HG03139 (cell line): ENCODE results near the gene STX12.
A peak's percentile ranks its signal among the peaks of the same experiment; 100 is the strongest.
"Not testable (repeated sequence)": the region's sequence is repeated elsewhere in the genome, so short reads cannot be mapped to it uniquely, and the experiment has no call there.

Experiments
- ATAC-seq: cut with Tn5 transposase; IDR thresholded peaks from one replicate; pipeline ENCODE4 v1.9.1; 2021; ENCODE audit not compliant: unreplicated experiment

The STX12 gene

GRCh38 chr1:27864264-27864895 lies 91.4 kb downstream of the STX12 start:
- ATAC-seq = no peak

- no peak for ATAC-seq
Measured at GRCh38 chr1:27865821-27866220, 92.8 kb downstream of the STX12 start.

- no peak for ATAC-seq
Measured at GRCh38 chr1:27868556-27868931, 95.5 kb downstream of the STX12 start.

- peak; percentile 37 for ATAC-seq
Measured at GRCh38 chr1:27868932-27869718, 96.1 kb downstream of the STX12 start.

- no peak for ATAC-seq
Measured at GRCh38 chr1:27869719-27870085, 96.7 kb downstream of the STX12 start.

GRCh38 chr1:27871076-27871475 lies 98.1 kb downstream of the STX12 start:
- not testable (repeated sequence) for ATAC-seq

GRCh38 chr1:27872059-27872801 lies 99.2 kb downstream of the STX12 start, which contains the start of gene THEMIS2:
Gene THEMIS2 (plus strand): TSS chr1:27872544. CDS start chr1:27872572, 28 bp downstream.
- no peak for ATAC-seq

GRCh38 chr1:27872802-27873551 lies 100.0 kb downstream of the STX12 start:
- no peak for ATAC-seq

GRCh38 chr1:27873671-27874384 lies 100.8 kb downstream of the STX12 start:
- ATAC-seq = no peak
